Kidney capillary endothelial cell (primary cell): ENCODE data around the gene SAMM50.

Experiments used
- DNase-seq: peaks from one replicate; pipeline ENCODE4 v3.0.0-alpha.2; 2018; ENCODE audit warnings: low spot score

The SAMM50 gene

GRCh38 chr22:43945632-43946383 lies 9.4 kb upstream of the SAMM50 start:
- DNase-seq = peak; percentile 59

GRCh38 chr22:43946384-43946667 lies 8.9 kb upstream of the SAMM50 start:
- no peak for DNase-seq

- DNase-seq = no peak
Observed at GRCh38 chr22:43948836-43949406, 6.3 kb upstream of the SAMM50 start.

- DNase-seq = no peak
Observed at GRCh38 chr22:43951391-43951790, 3.9 kb upstream of the SAMM50 start.

- no peak for DNase-seq
Observed at GRCh38 chr22:43951966-43952365, 3.3 kb upstream of the SAMM50 start.

- DNase-seq = no peak
Observed at GRCh38 chr22:43953988-43954785, 1.1 kb upstream of the SAMM50 start.

- DNase-seq = no peak
Observed at GRCh38 chr22:43955883-43956782, 891 bp downstream of the SAMM50 start.

- no peak for DNase-seq
Observed at GRCh38 chr22:43956805-43957463, 1.7 kb downstream of the SAMM50 start.

GRCh38 chr22:43957871-43958270 lies 2.6 kb downstream of the SAMM50 start:
- no peak for DNase-seq

- no peak for DNase-seq
Observed at GRCh38 chr22:43964314-43964857, 9.1 kb downstream of the SAMM50 start.

- no peak for DNase-seq
Observed at GRCh38 chr22:43967069-43967468, 11.8 kb downstream of the SAMM50 start.

- DNase-seq = no peak
Observed at GRCh38 chr22:43968614-43969013, 13.4 kb downstream of the SAMM50 start.

- no peak for DNase-seq
Observed at GRCh38 chr22:43969021-43969878, 14.0 kb downstream of the SAMM50 start.

GRCh38 chr22:43969989-43970755 lies 14.9 kb downstream of the SAMM50 start:
- no peak for DNase-seq

GRCh38 chr22:43971112-43971511 lies 15.9 kb downstream of the SAMM50 start:
- DNase-seq = no peak

- DNase-seq = no peak
Observed at GRCh38 chr22:43972931-43973462, 17.8 kb downstream of the SAMM50 start.

GRCh38 chr22:43974028-43974545 lies 18.8 kb downstream of the SAMM50 start:
- no peak for DNase-seq

- DNase-seq = no peak
Observed at GRCh38 chr22:43975041-43975440, 19.8 kb downstream of the SAMM50 start.
